Uterus (tissue), 2 donors: ENCODE data around the gene FARS2.

Experiments used
- CTCF ChIP-seq, 4 experiments: fragments of 200-600 bp in 2 of 4; fragments of 450-650 bp in 2 of 4; sonication (generic) in 2 of 4; IDR thresholded peaks; one replicate each; pipeline ENCODE4 v1.5.1; 2016 to 2019; ENCODE audit warnings: antibody characterized with exemption in 4 of 4, mild to moderate bottlenecking in 2 of 4, moderate library complexity in 1 of 4
- POLR2A ChIP-seq, 2 donors: fragments of 450-650 bp; IDR thresholded peaks; one replicate each; pipeline ENCODE4 v1.6.1; 2016; ENCODE audit warnings: antibody characterized with exemption in 2 of 2, mild to moderate bottlenecking in 1 of 2, moderate library complexity in 1 of 2

- TF ChIP-seq CTCF (IDR thresholded peaks at IDR 0.05) = no peak
- TF ChIP-seq POLR2A (IDR thresholded peaks at IDR 0.05) = no peak
Measured at GRCh38 chr6:5680095-5680494, 418.8 kb downstream of the FARS2 start.
